Spleen (tissue), 7 donors: ENCODE data around the gene NGEF.

Experiments
- POLR2AphosphoS5 ChIP-seq, 3 donors: sonication (generic); formaldehyde crosslinking; IDR thresholded peaks; one replicate each; pipeline ENCODE4 v1.5.1; 2017; ENCODE audit warnings: antibody characterized with exemption in 3 of 3
- TF ChIP-seq, protein P1 (sequence below), 11 experiments: fragments of 200-600 bp in 7 of 11; fragments of 450-650 bp in 4 of 11; sonication (generic) in 4 of 11; IDR thresholded peaks in 8 of 11; conservative IDR thresholded peaks in 3 of 11; 1 replicate in 7 of 11; 2 replicates in 4 of 11; pipeline versions ENCODE4 v1.4.0 to v1.8.0; 2016 to 2021; ENCODE audit warnings: antibody characterized with exemption in 11 of 11, inconsistent platforms in 4 of 11, mild to moderate bottlenecking in 1 of 11
- donor health status: DM: no; HTN: no; CAD: no; lungs with moderate emphysema.
- donor health status: DM: no; HTN: no; CAD: no.
- donor health status: DM: no; HTN: no; CAD: no.

DNA sequence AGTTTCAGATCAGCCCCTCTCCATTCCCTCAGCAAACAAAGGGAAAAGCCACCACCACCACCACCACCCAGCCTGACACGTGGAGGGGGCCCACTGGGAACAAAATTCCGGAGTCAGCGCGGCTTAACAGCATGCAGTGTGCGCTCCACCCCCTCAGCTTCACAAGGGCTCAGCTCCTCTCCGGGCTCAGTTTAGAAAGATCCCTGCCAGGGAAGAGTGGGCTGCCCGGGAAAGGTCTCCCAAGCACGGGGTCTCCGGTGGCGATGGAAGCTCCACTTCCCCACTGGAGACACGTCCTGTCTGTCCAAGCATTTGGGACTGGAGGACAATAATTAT is 87.3 kb downstream of the NGEF start:
- TF ChIP-seq, protein P1, sequence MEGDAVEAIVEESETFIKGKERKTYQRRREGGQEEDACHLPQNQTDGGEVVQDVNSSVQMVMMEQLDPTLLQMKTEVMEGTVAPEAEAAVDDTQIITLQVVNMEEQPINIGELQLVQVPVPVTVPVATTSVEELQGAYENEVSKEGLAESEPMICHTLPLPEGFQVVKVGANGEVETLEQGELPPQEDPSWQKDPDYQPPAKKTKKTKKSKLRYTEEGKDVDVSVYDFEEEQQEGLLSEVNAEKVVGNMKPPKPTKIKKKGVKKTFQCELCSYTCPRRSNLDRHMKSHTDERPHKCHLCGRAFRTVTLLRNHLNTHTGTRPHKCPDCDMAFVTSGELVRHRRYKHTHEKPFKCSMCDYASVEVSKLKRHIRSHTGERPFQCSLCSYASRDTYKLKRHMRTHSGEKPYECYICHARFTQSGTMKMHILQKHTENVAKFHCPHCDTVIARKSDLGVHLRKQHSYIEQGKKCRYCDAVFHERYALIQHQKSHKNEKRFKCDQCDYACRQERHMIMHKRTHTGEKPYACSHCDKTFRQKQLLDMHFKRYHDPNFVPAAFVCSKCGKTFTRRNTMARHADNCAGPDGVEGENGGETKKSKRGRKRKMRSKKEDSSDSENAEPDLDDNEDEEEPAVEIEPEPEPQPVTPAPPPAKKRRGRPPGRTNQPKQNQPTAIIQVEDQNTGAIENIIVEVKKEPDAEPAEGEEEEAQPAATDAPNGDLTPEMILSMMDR (IDR thresholded peaks at IDR 0.05 in 8 of 11, conservative IDR thresholded peaks at IDR 0.05 in 3 of 11), result no peak
- no peak for TF ChIP-seq POLR2AphosphoS5 (IDR thresholded peaks at IDR 0.05)
